Measurements from ENCODE around the gene NIM1K. TPM values are rescaled to one million over a fixed set of nuclear protein-coding genes. Genes with fewer than 3 reads are reported as not detected.

Gene NIM1K
- 3.9 and 4.2 TPM in 2 replicates for total RNA-seq

DNA sequence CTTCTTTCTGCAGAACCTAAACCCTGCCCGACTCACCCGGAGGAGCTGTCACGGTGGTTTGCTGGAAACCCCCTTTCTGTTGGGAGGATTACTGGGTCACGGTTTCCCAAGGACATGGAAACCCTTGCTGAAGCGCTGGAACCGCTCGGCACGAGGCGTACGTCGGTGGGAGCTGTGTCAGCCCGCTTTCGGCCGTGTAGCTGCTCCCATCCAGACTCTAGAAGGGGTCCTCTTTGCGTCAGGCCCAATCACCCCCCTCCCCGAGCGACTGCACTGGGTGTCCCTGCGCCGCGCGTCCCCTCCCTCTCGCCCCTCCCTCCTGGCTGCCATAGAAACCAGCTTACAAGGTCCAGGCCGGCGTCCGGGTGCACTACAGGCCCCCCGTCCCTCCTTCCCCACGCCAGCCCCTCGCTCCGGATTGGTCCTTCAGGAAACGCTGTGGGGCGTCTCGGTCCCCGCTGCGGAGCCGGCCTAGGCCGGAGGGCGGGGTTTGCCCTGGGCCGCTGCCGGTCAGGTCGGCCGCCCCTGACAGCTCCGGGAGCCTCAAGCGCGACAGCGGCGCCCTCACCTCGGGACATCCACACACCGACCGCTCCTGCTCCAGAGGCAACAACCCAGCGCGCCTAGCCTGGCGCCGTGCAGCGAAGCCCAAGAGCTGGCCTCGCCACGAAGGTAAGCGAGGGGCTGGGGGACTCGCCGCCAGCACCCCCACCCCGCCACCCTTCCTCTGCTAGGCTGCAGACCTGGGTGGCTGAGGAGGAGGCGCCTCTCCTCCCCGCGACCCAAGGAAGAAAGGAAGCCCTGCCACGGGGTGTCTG lies at the start of gene NIM1K:
NIM1K (plus strand) TSS at position 486 of the 818 bp plus-strand sequence. CDS start 53,551 bp downstream, outside the sequence.

DNA sequence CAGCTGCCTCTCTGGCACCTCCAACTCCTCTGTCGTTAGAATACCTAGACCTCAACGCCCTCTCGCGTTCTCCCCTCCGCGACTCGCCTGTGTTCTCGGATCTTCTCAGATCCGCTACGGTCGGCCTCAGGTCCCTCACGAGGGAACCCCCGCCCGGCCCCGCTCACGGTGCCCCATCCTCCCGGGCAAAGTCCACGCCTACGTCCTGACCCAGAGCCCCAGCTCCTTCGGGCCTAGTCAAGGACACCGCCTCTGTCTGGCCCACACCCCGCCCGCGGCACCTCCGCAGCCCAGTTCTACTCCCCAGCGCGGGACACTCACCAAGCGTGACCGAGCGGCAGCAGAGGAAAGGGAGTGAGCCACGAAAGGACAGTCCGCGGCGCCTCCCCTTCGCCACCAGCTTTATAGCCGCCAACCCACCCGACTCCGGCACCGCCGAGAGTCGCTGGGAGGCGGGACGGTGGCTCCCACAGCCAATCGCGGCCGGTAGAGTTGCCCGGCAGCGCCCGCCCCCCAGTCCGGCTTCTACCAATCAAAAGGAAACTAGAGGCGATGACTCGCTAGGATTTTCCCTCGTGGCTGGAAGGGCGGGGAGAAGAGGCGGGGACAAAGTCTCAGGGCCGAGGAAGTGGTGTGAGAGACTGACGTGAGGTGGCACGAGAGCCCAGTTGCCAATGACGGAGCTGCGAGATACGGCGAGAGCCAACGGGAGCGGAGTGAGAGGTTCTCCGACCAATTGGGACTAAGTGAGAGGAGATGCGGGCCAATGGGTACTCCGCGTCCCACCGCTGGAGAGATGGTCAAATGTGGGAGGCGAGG lies 121.2 kb downstream of the NIM1K start, which contains the start of gene HMGCS1:
HMGCS1 (minus strand) TSS at position 378 of the 819 bp plus-strand sequence. CDS start 14,447 bp downstream, outside the sequence.

Other genes starting within 250 kb of the NIM1K start
- gene ANXA2R, start 151.9 kb upstream of the NIM1K start, total RNA-seq: 2.5 and 5.7 TPM in 2 replicates
- gene ZNF131, start 71.3 kb upstream of the NIM1K start, total RNA-seq: 25.9 and 29.2 TPM in 2 replicates
- 27.1 and 50.8 TPM in 2 replicates for gene HMGCS1, start 121.2 kb downstream of the NIM1K start, total RNA-seq
- 0.94 and 1.4 TPM in 2 replicates for gene CCL28, start 220.2 kb downstream of the NIM1K start, total RNA-seq